D721Med (cell line): Measurements from ENCODE around the gene BLTP2.

ENCODE experiments used
- DNase-seq: peaks from one replicate; pipeline ENCODE4 v3.0.0; 2011; ENCODE audit warnings: low spot score; ENCODE audit not compliant: insufficient read length
- FAIRE-seq: peaks from 2 replicates; lab custom pipeline; 2011; peaks lifted over from hg19 to GRCh38; lab: Jason Lieb, UNC
- CTCF ChIP-seq: IDR thresholded peaks from 2 replicates; pipeline ENCODE4 v1.5.1; 2012; ENCODE audit warnings: mild to moderate bottlenecking, control low read depth; ENCODE audit not compliant: insufficient read depth; ENCODE audit errors: missing control alignments

BLTP2 gene

GRCh38 chr17:28644787-28645575 lies at the start of gene BLTP2:
Gene BLTP2 (minus strand): TSS chr17:28645158. CDS start chr17:28645056, 102 bp downstream.
- DNase-seq = peak; percentile 90
- TF ChIP-seq CTCF = no peak
- FAIRE-seq = no peak

- no peak for TF ChIP-seq CTCF
- DNase-seq (no peak), FAIRE-seq (no peak)
Observed at GRCh38 chr17:28693869-28694268, 48.9 kb upstream of the BLTP2 start.

- no peak for FAIRE-seq
- no peak for TF ChIP-seq CTCF
- no peak for DNase-seq
Observed at GRCh38 chr17:28689011-28689410, 44.1 kb upstream of the BLTP2 start.

- FAIRE-seq (no peak), DNase-seq (no peak)
- TF ChIP-seq CTCF = no peak
Observed at GRCh38 chr17:28688481-28688880, 43.5 kb upstream of the BLTP2 start.

- DNase-seq = no peak
- no peak for TF ChIP-seq CTCF
- no peak for FAIRE-seq
Observed at GRCh38 chr17:28686296-28686695, 41.3 kb upstream of the BLTP2 start.

- no peak for DNase-seq
- FAIRE-seq = no peak
- TF ChIP-seq CTCF = no peak
Observed at GRCh38 chr17:28685366-28685765, 40.4 kb upstream of the BLTP2 start.

- FAIRE-seq (no peak), DNase-seq (no peak)
Observed at GRCh38 chr17:28684963-28685362, 40.0 kb upstream of the BLTP2 start.

More at GRCh38 chr17:28684963-28685362, 40.0 kb upstream of the BLTP2 start:
- peak; percentile 58 for TF ChIP-seq CTCF
